Neural progenitor cell (in vitro differentiated cells): ENCODE results near the gene NAPSA. TPM values are rescaled to one million over a fixed set of nuclear protein-coding genes. Genes with fewer than 3 reads are reported as not detected.

Experiments used
- DNase-seq: peaks from one replicate; pipeline ENCODE4 v3.0.0-alpha.2; 2016; ENCODE audit warnings: low spot score
- H2AFZ ChIP-seq: fragments of 200-600 bp; sonication (generic); replicated peaks from 2 replicates; pipeline ENCODE4 v1.6.1; 2016; ENCODE audit warnings: antibody characterized with exemption
- H3F3A ChIP-seq: fragments of 200-600 bp; sonication (generic); 2 replicates; pipeline ENCODE4 v1.6.1; 2016; ENCODE audit warnings: antibody characterized with exemption, low read depth
- H3K27ac ChIP-seq: fragments of 200-600 bp; sonication (generic); 2 replicates; pipeline ENCODE4 v1.5.1; 2016; ENCODE audit warnings: mild to moderate bottlenecking
- H3K27me3 ChIP-seq: fragments of 200-600 bp; sonication (generic); 2 replicates; pipeline ENCODE4 v1.6.1; 2016; ENCODE audit warnings: mild to moderate bottlenecking, moderate library complexity
- H3K36me3 ChIP-seq: fragments of 200-600 bp; sonication (generic); 2 replicates; pipeline ENCODE4 v1.5.1; 2016
- H3K4me1 ChIP-seq: fragments of 200-600 bp; sonication (generic); 2 replicates; pipeline ENCODE4 v1.6.1; 2016; ENCODE audit warnings: mixed run types
- H3K4me2 ChIP-seq: fragments of 200-600 bp; sonication (generic); 2 replicates; pipeline ENCODE4 v1.6.1; 2016
- H3K4me3 ChIP-seq: fragments of 200-600 bp; sonication (generic); 2 replicates; pipeline ENCODE4 v1.5.1; 2016
- H3K79me2 ChIP-seq: fragments of 200-600 bp; sonication (generic); 2 replicates; pipeline ENCODE4 v1.6.1; 2016; ENCODE audit warnings: low read depth
- H3K9ac ChIP-seq: fragments of 200-600 bp; sonication (generic); 2 replicates; pipeline ENCODE4 v1.6.1; 2016
- H3K9me3 ChIP-seq: fragments of 200-600 bp; sonication (generic); 2 replicates; pipeline ENCODE4 v1.5.1; 2016; ENCODE audit warnings: low read depth
- H4K20me1 ChIP-seq: fragments of 200-600 bp; sonication (generic); 2 replicates; pipeline ENCODE4 v1.6.1; 2016; ENCODE audit warnings: low read depth
- H3K27ac Mint-ChIP-seq: 3 replicates; pipeline ENCODE4 v1.8.0; 2021; ENCODE audit warnings: mixed read lengths
- H3K27me3 Mint-ChIP-seq: 2 replicates; pipeline ENCODE4 v1.8.0; 2022; ENCODE audit warnings: low read depth, mild to moderate bottlenecking, inconsistent platforms, moderate library complexity, mixed read lengths; ENCODE audit not compliant: insufficient read depth
- H3K36me3 Mint-ChIP-seq: 3 replicates; pipeline ENCODE4 v1.8.0; 2021; ENCODE audit warnings: mixed read lengths
- H3K4me1 Mint-ChIP-seq: 3 replicates; pipeline ENCODE4 v1.8.0; 2021; ENCODE audit warnings: mixed read lengths
- H3K4me3 Mint-ChIP-seq: 3 replicates; pipeline ENCODE4 v1.8.0; 2021; ENCODE audit warnings: mild to moderate bottlenecking, moderate library complexity, mixed read lengths
- H3K9me3 Mint-ChIP-seq: 3 replicates; pipeline ENCODE4 v1.8.0; 2020; ENCODE audit warnings: mixed read lengths
- EZH2 ChIP-seq: fragments of 200-600 bp; sonication (generic); IDR thresholded peaks from 2 replicates; pipeline ENCODE4 v1.6.1; 2017; ENCODE audit warnings: antibody characterized with exemption, mild to moderate bottlenecking, moderate library complexity
- EZH2phosphoT487 ChIP-seq: fragments of 200-600 bp; sonication (generic); IDR thresholded peaks from 2 replicates; pipeline ENCODE4 v1.6.1; 2017; ENCODE audit warnings: antibody characterized with exemption
- total RNA-seq: library from RNA; depleted of rRNA; stranded (reverse); fragments of >200 nt; gene quantifications from 2 replicates; pipeline ENCODE4 v1.2.3, GENCODE V29; 2015; ENCODE audit warnings: low replicate concordance
- TF ChIP-seq, protein P1 (sequence below): fragments of 200-600 bp; sonication (generic); IDR thresholded peaks from 2 replicates; pipeline ENCODE4 v1.5.1; 2017; ENCODE audit warnings: antibody characterized with exemption, mild to moderate bottlenecking

NAPSA gene
- 0.11 and 2.3 TPM in 2 replicates for total RNA-seq

DNA sequence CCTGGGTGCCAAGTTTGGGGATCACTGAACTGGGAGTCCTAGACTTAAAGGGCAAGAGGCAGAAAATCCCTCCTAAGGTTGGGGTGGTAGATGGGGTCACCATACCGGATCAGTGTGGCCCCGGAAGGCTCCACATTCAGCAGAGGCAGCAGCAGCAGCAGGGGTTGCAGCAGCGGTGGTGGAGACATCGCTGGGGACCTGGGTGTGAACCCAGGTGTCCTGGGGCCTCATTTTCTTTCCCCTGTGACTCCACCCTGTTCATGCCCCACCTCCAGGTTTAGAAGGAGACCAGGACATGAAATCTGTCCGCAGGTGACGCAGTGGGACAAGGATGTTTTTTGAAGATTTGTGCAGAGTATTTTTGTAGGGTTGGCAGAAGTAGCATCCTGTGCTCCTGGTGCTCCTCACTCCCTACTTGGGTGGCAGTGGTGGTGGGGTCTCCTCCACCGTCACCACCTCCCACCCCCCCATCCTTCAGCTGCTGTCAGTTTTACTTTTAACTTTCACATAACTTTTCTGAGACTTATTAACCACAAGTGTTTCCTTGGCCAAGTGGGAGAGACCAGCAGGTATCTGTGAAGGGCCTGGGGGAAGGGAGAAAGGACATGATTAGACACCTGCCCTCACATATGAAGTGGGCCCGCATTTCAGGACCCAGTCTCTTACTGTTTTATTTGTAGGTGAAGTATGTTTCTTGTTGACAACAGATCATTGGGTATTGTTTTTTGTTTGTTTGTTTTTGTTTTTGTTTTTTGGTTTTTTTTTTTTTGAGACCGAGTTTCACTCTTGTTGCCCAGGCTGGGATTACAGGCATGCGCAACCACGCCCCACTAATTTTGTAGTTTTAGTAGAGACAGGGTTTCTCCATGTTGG is at the start of gene NAPSA:
TSS of gene NAPSA (minus strand) at position 206 of the 873 bp plus-strand sequence. CDS start at position 188, 18 bp downstream.
- Histone ChIP-seq H3K9me3 (no peaks in the 10 kb centered on the region), H3K4me2 (no peak within 1 kb of the TSS), H3F3A (peaks cover 4% of the 10 kb centered on the region), H3K4me3 (no peak within 1 kb of the TSS), H3K36me3 (no peaks in the 10 kb centered on the region), H4K20me1 (no peaks in the 10 kb centered on the region), H3K27ac (no peak within 1 kb of the TSS), H2AFZ (no peak within 1 kb of the TSS), H3K9ac (no peak within 1 kb of the TSS), H3K27me3 (no peaks in the 10 kb centered on the region), H3K4me1 (peaks cover 8% of the 10 kb centered on the region), H3K79me2 (no peaks in the 10 kb centered on the region)
- H3K27me3 Mint-ChIP-seq, result peaks cover 7% of the 10 kb centered on the region
- H3K27ac Mint-ChIP-seq, result no peak within 1 kb of the TSS
- peaks cover 22% of the 10 kb centered on the region for H3K4me1 Mint-ChIP-seq
- H3K4me3 Mint-ChIP-seq, result no peak within 1 kb of the TSS
- no peak for DNase-seq
- H3K9me3 Mint-ChIP-seq, result peaks cover 2% of the 10 kb centered on the region
- H3K36me3 Mint-ChIP-seq, result no peaks in the 10 kb centered on the region
- TF ChIP-seq, protein P1, sequence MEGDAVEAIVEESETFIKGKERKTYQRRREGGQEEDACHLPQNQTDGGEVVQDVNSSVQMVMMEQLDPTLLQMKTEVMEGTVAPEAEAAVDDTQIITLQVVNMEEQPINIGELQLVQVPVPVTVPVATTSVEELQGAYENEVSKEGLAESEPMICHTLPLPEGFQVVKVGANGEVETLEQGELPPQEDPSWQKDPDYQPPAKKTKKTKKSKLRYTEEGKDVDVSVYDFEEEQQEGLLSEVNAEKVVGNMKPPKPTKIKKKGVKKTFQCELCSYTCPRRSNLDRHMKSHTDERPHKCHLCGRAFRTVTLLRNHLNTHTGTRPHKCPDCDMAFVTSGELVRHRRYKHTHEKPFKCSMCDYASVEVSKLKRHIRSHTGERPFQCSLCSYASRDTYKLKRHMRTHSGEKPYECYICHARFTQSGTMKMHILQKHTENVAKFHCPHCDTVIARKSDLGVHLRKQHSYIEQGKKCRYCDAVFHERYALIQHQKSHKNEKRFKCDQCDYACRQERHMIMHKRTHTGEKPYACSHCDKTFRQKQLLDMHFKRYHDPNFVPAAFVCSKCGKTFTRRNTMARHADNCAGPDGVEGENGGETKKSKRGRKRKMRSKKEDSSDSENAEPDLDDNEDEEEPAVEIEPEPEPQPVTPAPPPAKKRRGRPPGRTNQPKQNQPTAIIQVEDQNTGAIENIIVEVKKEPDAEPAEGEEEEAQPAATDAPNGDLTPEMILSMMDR, result no peak
- no peak for TF ChIP-seq EZH2
- no peak for TF ChIP-seq EZH2phosphoT487

DNA sequence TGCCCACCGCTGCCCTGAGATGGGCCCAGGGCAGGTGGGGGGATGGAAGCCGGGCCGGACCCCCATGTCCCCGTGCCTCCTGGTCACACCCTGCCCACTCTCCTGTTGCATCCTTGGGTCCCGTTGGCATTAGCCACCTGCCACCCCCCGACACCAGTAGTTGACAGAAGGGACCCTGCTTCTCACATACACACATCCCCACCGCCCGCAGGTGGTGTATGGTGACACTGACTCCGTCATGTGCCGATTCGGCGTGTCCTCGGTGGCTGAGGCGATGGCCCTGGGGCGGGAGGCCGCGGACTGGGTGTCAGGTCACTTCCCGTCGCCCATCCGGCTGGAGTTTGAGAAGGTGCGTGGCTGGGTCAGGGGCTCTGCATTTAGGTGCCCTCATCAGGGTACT is 48.1 kb upstream of the NAPSA start:
- H3K27ac Mint-ChIP-seq, result no peak overlapping the region
- Histone ChIP-seq H3K4me1 (peaks cover under 1% of the 10 kb centered on the region), H3K79me2 (no peaks in the 10 kb centered on the region), H4K20me1 (peaks cover 14% of the 10 kb centered on the region), H3K9ac (no peak overlapping the region), H3F3A (peaks cover 12% of the 10 kb centered on the region), H3K27me3 (peaks cover 6% of the 10 kb centered on the region), H3K36me3 (no peaks in the 10 kb centered on the region), H3K4me2 (no peak overlapping the region), H3K27ac (no peak overlapping the region), H2AFZ (no peak overlapping the region), H3K9me3 (no peaks in the 10 kb centered on the region), H3K4me3 (no peak overlapping the region)
- no peak for DNase-seq
- TF ChIP-seq, protein P1, result no peak
- TF ChIP-seq EZH2phosphoT487 (no peak), EZH2 (no peak)
- peaks cover 5% of the 10 kb centered on the region for H3K4me1 Mint-ChIP-seq
- no peak overlapping the region for H3K4me3 Mint-ChIP-seq
- H3K27me3 Mint-ChIP-seq, result peaks cover 2% of the 10 kb centered on the region
- no peaks in the 10 kb centered on the region for H3K9me3 Mint-ChIP-seq
- peaks cover 11% of the 10 kb centered on the region for H3K36me3 Mint-ChIP-seq

DNA sequence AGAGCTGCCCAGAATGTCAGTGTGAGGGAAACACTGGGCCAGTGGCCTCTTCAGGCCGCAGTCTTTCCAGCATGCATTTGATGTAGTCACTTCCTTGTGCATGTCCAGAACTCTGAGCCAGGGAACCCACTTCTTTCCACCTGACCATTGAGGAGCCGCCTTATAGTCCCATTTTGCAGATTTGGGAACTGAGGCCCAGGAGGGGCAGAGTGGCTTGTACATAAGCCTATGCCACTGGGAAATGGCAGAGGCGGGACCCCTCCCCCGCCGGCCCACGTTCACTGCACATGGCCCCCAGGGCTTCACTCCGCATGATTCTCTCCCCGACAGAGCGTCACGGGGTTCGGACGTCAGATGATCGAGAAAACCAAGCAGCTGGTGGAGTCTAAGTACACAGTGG is 47.7 kb upstream of the NAPSA start:
- TF ChIP-seq EZH2 (no peak), EZH2phosphoT487 (no peak)
- TF ChIP-seq, protein P1, result no peak
- H3K9ac ChIP-seq, result no peak overlapping the region
- H3K4me1 Mint-ChIP-seq, result peaks cover 3% of the 10 kb centered on the region
- H3K27ac Mint-ChIP-seq, result no peak overlapping the region
- H3K36me3 ChIP-seq, result no peaks in the 10 kb centered on the region
- H3K27ac ChIP-seq, result no peak overlapping the region
- no peak overlapping the region for H2AFZ ChIP-seq
- peaks cover 2% of the 10 kb centered on the region for H3K27me3 Mint-ChIP-seq
- H3K36me3 Mint-ChIP-seq, result peaks cover 11% of the 10 kb centered on the region
- H3K4me3 Mint-ChIP-seq, result no peak overlapping the region
- H3K79me2 ChIP-seq, result no peaks in the 10 kb centered on the region
- no peak overlapping the region for H3K4me2 ChIP-seq
- no peak for DNase-seq
- peaks cover 12% of the 10 kb centered on the region for H3F3A ChIP-seq
- H3K9me3 ChIP-seq, result no peaks in the 10 kb centered on the region
- no peaks in the 10 kb centered on the region for H3K9me3 Mint-ChIP-seq
- peaks cover 1% of the 10 kb centered on the region for H3K27me3 ChIP-seq
- peaks cover 12% of the 10 kb centered on the region for H4K20me1 ChIP-seq
- no peak overlapping the region for H3K4me3 ChIP-seq
- no peaks in the 10 kb centered on the region for H3K4me1 ChIP-seq
